ENCODE results near the gene DOHH. TPM values are rescaled to one million over a fixed set of nuclear protein-coding genes. Genes with fewer than 3 reads are reported as not detected.

The DOHH gene
- total and polyA plus RNA-seq, 2 experiments from 2014 or later: 15.0 to 20.4 TPM

DNA sequence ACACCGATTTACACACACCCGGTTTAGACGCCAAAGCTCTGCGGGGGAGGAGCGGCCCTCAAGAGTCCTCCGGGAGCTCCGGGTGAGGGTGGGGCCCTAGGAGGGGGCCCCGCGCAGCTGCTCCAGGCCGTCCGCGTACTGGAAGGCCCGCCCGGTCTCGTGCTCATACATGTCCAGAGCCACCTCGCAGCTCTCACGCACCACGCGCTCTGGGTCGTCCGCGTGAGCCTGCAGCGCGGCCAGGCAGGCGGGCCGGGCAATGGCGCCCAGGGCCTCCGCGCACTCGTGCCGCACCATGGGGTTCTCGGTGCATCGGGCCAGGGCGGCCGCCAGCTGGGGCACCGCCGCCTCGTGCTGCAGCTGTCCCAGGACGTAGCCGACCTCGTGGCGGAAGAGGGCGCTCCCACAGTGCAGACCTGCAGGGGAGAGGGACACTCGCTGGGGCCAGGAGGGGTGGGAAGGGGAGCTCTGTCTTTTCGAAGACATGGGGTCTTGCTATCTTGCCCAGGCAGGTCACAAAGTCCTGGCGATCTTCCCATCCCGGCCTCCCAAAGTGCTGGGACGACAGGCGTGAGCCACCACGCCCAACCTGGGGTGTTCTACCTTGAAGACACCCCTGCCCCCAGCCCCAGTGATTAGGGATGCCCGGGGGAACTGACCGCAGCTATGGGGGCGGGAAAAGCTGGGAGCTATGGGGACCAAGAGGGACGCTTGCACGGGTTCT, 8.9 kb downstream of the DOHH start:
- no peak overlapping the region for H3K4me3 ChIP-seq
- no peak for TF ChIP-seq EZH2phosphoT487 (IDR thresholded peaks at IDR 0.05; ENCODE audit: insufficient read depth, low read depth)
- 0 out of 2 replicates have a peak, but pooled peaks cover 5% of the 10 kb centered on the region for H3K36me3 ChIP-seq (ENCODE audit: low read depth)
- 93% methylated on average over 37 to 53 of the region's 55 CpGs for WGBS, 2 experiments (ENCODE audit: low coverage in 1 of 2, low lambda C conversion rate in 2 of 2, missing lambda C conversion rate in 2 of 2)
- H3F3A ChIP-seq (ENCODE audit: insufficient read depth): no peaks in the 10 kb centered on the region
- no peaks in the 10 kb centered on the region; the same call in 1 of the 2 replicates for H3K79me2 ChIP-seq (ENCODE audit: insufficient read depth)
- no peak overlapping the region for H2AFZ ChIP-seq
- H3K9me2 ChIP-seq (ENCODE audit: insufficient read depth): no peaks in the 10 kb centered on the region
- no peaks in the 10 kb centered on the region for H3K9me3 ChIP-seq (ENCODE audit: low read depth)
- in situ Hi-C loops (cut with MboI): no loop called here
- H3K27ac ChIP-seq: no peak overlapping the region
- H3K4me1 ChIP-seq (ENCODE audit: insufficient read depth): no peaks in the 10 kb centered on the region
- no peak for DNase-seq
- H4K20me1 ChIP-seq (ENCODE audit: insufficient read depth): no peaks in the 10 kb centered on the region
- H3K9ac ChIP-seq: no peak overlapping the region
- H3K4me2 ChIP-seq (ENCODE audit: unreplicated experiment): no peak overlapping the region
- H3K27me3 ChIP-seq (replicated peaks; ENCODE audit: insufficient read depth): no peaks in the 10 kb centered on the region

DNA sequence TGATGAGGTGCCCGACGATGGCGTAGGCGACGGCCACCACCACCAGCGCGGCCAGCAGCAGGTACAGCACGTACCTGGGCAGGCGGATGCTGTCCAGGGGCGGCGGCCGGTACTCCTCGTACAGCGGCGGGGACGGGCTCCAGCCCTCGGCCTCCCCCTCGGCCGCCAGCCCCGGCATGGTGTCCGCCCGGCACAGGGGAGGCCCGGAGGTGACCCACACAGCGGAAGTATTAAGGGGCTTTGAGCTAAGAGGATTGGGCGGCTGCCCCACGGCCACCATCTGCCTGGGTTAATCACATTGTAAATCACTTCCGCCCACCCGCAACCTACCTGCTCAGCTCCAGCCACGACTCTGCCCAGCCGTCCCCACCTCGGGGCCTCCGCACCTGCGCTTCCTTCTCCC, 17.2 kb downstream of the DOHH start, which contains the start of gene SMIM44:
Gene SMIM44, minus strand, starts transcription at position 216 of the 403 bp plus-strand sequence. Its CDS starts 38 bp downstream, at position 178.
- peak within 1 kb of the TSS; percentile 23 for H3K4me2 ChIP-seq (ENCODE audit: unreplicated experiment)
- peaks cover 21% of the 10 kb centered on the region for H3K27me3 ChIP-seq (replicated peaks; ENCODE audit: insufficient read depth)
- DNase-seq: no peak
- no peak within 1 kb of the TSS for H3K27ac ChIP-seq
- H3K79me2 ChIP-seq (ENCODE audit: insufficient read depth): no peaks in the 10 kb centered on the region
- in situ Hi-C loops (cut with MboI): no loop called here
- WGBS, 2 experiments (ENCODE audit: low coverage in 1 of 2, low lambda C conversion rate in 2 of 2, missing lambda C conversion rate in 2 of 2): 52% methylated on average over 22 to 33 of the region's 33 CpGs
- no peaks in the 10 kb centered on the region for H3F3A ChIP-seq (ENCODE audit: insufficient read depth)
- no peaks in the 10 kb centered on the region for H3K36me3 ChIP-seq (ENCODE audit: low read depth)
- no peak within 1 kb of the TSS for H3K9ac ChIP-seq
- H3K9me2 ChIP-seq (ENCODE audit: insufficient read depth): no peaks in the 10 kb centered on the region
- no peak within 1 kb of the TSS for H2AFZ ChIP-seq
- H3K4me3 ChIP-seq: no peak within 1 kb of the TSS
- H3K4me1 ChIP-seq (ENCODE audit: insufficient read depth): no peaks in the 10 kb centered on the region
- no peaks in the 10 kb centered on the region for H4K20me1 ChIP-seq (ENCODE audit: insufficient read depth)
- no peaks in the 10 kb centered on the region for H3K9me3 ChIP-seq (ENCODE audit: low read depth)
- TF ChIP-seq EZH2 (IDR thresholded peaks at IDR 0.05; ENCODE audit: insufficient read depth, poor library complexity, severe bottlenecking): no peak
- no peak for TF ChIP-seq EZH2phosphoT487 (IDR thresholded peaks at IDR 0.05; ENCODE audit: insufficient read depth, low read depth)

- no peaks in the 10 kb centered on the region for H3K9me3 ChIP-seq (ENCODE audit: low read depth)
- H3K4me3 ChIP-seq: no peak overlapping the region
- no peak overlapping the region for H3K27ac ChIP-seq
- TF ChIP-seq EZH2 (IDR thresholded peaks at IDR 0.05; ENCODE audit: insufficient read depth, poor library complexity, severe bottlenecking) (peak; percentile 25), EZH2phosphoT487 (IDR thresholded peaks at IDR 0.05; ENCODE audit: insufficient read depth, low read depth) (no peak)
- no peaks in the 10 kb centered on the region for H3K79me2 ChIP-seq (ENCODE audit: insufficient read depth)
- in situ Hi-C loops (cut with MboI): no loop called here
- no peaks in the 10 kb centered on the region for H3F3A ChIP-seq (ENCODE audit: insufficient read depth)
- H3K4me1 ChIP-seq (ENCODE audit: insufficient read depth): no peaks in the 10 kb centered on the region
- WGBS, 2 experiments (ENCODE audit: low coverage in 1 of 2, low lambda C conversion rate in 2 of 2, missing lambda C conversion rate in 2 of 2): 35 to 40% methylated on average over 33 to 49 of the region's 49 CpGs
- no peaks in the 10 kb centered on the region for H4K20me1 ChIP-seq (ENCODE audit: insufficient read depth)
- H3K27me3 ChIP-seq (replicated peaks; ENCODE audit: insufficient read depth): peaks cover 21% of the 10 kb centered on the region
- no peak overlapping the region for H3K9ac ChIP-seq
- no peaks in the 10 kb centered on the region for H3K9me2 ChIP-seq (ENCODE audit: insufficient read depth)
- DNase-seq: peak; percentile 55
- peak overlapping the region; percentile 23 for H3K4me2 ChIP-seq (ENCODE audit: unreplicated experiment)
- no peak overlapping the region for H2AFZ ChIP-seq
- H3K36me3 ChIP-seq (ENCODE audit: low read depth): no peaks in the 10 kb centered on the region
Measured at GRCh38 chr19:3482507-3483225, 17.8 kb downstream of the DOHH start.

GRCh38 chr19:3481241-3482090, 19.0 kb downstream of the DOHH start:
- Histone ChIP-seq H3K79me2 (ENCODE audit: insufficient read depth) (no peaks in the 10 kb centered on the region), H3K4me2 (ENCODE audit: unreplicated experiment) (no peak overlapping the region), H3K27me3 (replicated peaks; ENCODE audit: insufficient read depth) (peaks cover 21% of the 10 kb centered on the region), H3K9me3 (ENCODE audit: low read depth) (no peaks in the 10 kb centered on the region), H3K27ac (no peak overlapping the region), H4K20me1 (ENCODE audit: insufficient read depth) (no peaks in the 10 kb centered on the region), H3K4me1 (ENCODE audit: insufficient read depth) (no peaks in the 10 kb centered on the region), H3K9me2 (ENCODE audit: insufficient read depth) (no peaks in the 10 kb centered on the region), H3K9ac (no peak overlapping the region), H3F3A (ENCODE audit: insufficient read depth) (no peaks in the 10 kb centered on the region), H3K4me3 (no peak overlapping the region), H2AFZ (no peak overlapping the region), H3K36me3 (ENCODE audit: low read depth) (no peaks in the 10 kb centered on the region)
- 40 to 44% methylated on average over 38 of the region's 38 CpGs for WGBS, 2 experiments (ENCODE audit: low coverage in 1 of 2, low lambda C conversion rate in 2 of 2, missing lambda C conversion rate in 2 of 2)
- in situ Hi-C loops (cut with MboI): no loop called here
- no peak for TF ChIP-seq EZH2phosphoT487 (IDR thresholded peaks at IDR 0.05; ENCODE audit: insufficient read depth, low read depth)
- TF ChIP-seq EZH2 (IDR thresholded peaks at IDR 0.05; ENCODE audit: insufficient read depth, poor library complexity, severe bottlenecking): peak; percentile 13
- no peak for DNase-seq
